GM20000 (cell line): Measurements from ENCODE around the gene EML6.
A peak's percentile ranks its signal among the peaks of the same experiment; 100 is the strongest.

Experiments
- DNase-seq: peaks from one replicate; pipeline ENCODE4 v3.0.0; 2012; ENCODE audit warnings: low spot score
- TF ChIP-seq, protein P1 (sequence below): IDR thresholded peaks from 2 replicates; pipeline ENCODE4 v1.5.1; 2012; ENCODE audit warnings: mild to moderate bottlenecking, control low read depth; ENCODE audit errors: extremely low read depth, missing control alignments

Gene EML6

DNA sequence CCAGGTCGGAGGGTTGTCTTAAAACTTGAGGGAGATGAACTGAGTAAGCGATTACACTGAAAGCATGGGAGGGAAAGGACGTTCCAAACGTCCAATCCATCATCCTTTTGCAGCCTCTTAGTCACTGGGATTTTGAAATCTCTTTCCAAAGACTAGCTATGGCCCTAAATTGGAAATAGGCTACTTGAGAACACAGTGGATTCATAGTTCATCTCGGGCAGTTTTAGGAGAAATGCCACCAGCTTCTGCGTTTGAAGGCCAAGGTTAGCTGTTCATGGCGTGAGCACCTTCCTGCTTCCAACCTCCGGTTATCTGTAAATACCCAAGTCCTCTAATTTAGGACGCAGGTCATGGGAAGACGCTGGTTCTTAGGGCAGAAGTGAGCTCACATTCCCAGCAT, 821 bp upstream of the EML6 start:
- no peak for DNase-seq
- TF ChIP-seq, protein P1, sequence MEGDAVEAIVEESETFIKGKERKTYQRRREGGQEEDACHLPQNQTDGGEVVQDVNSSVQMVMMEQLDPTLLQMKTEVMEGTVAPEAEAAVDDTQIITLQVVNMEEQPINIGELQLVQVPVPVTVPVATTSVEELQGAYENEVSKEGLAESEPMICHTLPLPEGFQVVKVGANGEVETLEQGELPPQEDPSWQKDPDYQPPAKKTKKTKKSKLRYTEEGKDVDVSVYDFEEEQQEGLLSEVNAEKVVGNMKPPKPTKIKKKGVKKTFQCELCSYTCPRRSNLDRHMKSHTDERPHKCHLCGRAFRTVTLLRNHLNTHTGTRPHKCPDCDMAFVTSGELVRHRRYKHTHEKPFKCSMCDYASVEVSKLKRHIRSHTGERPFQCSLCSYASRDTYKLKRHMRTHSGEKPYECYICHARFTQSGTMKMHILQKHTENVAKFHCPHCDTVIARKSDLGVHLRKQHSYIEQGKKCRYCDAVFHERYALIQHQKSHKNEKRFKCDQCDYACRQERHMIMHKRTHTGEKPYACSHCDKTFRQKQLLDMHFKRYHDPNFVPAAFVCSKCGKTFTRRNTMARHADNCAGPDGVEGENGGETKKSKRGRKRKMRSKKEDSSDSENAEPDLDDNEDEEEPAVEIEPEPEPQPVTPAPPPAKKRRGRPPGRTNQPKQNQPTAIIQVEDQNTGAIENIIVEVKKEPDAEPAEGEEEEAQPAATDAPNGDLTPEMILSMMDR = no peak

DNA sequence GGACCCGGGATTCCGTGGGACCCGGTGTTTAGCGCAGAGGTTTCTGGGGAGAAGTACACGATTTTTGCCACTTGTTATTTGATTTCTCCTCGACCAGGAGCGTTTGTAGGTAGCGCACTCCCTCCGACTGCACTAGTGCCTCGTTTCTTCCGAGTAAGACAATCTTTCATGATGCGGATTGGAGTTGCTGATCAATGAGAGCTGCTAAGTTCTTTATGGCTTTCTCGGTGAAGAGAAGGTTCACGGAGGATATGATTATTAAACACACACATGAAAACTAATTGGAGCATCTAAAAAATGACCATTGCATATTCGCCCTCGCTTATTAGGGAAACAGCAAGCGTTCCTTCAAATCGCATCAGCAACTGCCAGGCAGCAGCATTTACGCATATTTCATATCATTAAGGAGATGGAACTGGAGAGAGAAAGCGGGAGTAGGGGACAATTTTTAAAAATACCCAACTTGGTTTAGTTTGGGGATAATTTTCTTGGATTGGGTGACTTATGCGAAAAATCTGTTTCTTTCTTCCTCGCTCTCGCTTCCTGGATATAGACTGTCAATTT, 616 bp downstream of the EML6 start:
- DNase-seq = peak; percentile 45

DNA sequence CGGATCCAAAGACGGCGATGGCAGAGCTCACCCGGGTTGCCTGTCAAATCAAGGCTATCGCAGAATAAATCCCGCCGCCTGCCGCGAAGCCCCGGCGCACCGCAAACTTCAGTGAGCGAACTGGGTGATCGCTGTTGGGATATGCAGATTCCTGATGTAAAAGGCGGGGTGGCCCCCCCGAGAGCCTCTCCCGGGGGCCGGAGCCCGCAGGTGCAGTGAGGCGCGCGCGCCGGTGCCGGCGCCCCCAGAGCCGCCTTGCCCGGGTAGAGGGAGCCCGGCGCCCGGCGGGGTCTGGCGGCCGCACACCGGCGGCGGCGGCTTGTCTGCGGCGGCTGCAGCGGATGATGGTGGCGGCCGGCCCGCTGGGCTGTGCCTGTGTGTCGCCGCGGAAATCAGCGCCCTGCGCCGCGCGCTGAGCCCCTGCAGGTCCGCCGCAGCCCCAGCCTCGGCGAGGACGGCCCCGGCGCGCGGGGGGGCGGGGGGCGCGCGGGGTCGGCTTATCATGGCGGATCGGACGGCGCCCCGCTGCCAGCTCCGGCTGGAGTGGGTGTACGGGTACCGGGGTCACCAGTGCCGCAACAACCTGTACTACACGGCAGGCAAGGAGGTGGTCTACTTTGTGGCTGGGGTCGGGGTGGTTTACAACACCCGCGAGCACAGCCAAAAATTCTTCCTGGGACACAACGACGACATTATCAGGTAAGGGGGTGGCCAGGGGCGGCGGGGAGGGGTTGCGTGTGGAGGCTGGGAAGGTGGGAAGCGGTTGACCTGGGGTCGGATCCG, 1.3 kb downstream of the EML6 start:
- TF ChIP-seq, protein P1 = no peak
- peak; percentile 66 for DNase-seq

More for the DNA sequence above, 616 bp downstream of the EML6 start:
- TF ChIP-seq, protein P1 = no peak

DNA sequence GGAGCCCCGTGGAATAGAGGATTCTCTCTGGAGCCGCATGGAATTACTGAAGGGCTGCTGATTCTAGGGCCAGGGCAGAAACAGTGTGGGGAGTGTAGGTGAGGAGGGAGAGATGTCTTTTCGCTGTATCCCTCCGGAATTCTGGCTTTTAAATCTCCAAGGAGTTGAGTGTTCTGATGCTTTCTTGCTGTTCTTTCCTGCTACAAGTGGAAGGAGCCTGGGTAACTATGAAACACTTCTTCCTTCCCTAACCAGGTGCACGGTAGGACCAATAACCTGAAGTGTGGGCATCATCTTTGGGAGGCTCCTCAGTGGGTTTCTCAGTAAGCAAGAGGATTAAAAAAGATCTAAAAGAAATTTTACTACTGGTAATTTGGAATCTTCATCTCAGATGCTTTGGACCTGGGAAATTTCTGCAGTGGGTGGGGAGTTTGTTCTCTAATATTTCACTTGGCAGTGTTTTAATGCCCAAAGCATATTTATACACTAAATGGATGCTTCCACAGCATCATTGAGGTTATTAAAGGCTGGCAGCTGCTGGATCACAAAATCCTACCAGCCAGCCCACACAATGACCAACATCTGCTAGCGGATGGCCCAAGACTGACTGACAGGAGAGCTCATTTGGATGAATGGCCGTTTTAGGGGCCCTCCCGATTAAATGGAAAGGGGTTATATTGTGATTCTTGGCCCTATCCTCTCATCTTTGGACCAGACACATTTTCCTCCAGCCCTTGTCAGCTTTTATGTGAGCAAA, 2.1 kb downstream of the EML6 start:
- TF ChIP-seq, protein P1 = no peak
- DNase-seq = no peak

DNA sequence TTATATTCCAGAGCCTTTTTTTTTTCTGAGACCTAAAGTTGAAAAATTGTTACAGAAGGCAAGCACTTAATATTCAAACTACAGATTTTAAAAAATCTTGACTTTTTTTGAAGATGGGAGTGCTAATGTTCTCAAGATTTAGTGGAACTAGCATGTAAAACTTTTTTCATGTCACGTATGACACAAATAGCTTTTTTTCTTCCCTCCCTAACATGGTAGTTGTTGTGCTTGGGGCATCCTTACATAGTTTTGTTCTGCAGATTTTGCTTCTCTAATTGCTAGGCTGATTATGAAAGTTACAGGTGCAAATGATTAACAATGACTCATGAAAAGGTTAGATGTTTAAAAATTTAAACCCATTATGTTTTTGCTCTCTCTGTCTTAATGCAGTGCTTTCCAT, 3.0 kb downstream of the EML6 start:
- DNase-seq = no peak
- TF ChIP-seq, protein P1 = no peak

DNA sequence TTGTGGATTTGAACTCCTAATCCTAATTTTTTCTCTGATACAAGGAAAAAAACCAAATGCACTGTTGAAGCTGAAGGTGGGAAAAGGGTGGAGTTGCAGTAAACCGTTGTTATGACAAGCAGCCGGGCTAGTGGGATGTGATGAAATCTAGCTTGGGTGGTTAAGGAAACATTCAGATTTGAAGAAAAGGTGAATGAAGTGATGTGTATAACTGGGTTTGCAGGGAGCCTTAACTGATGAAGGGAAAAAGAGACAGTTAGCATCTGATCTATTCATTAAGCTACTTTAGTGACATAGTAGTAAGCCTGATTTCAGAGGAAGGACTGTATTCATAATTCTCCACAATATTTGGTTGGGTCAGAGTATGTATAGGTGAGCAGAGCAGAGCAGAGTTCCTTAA, 3.5 kb downstream of the EML6 start:
- DNase-seq = no peak
- TF ChIP-seq, protein P1 = no peak

DNA sequence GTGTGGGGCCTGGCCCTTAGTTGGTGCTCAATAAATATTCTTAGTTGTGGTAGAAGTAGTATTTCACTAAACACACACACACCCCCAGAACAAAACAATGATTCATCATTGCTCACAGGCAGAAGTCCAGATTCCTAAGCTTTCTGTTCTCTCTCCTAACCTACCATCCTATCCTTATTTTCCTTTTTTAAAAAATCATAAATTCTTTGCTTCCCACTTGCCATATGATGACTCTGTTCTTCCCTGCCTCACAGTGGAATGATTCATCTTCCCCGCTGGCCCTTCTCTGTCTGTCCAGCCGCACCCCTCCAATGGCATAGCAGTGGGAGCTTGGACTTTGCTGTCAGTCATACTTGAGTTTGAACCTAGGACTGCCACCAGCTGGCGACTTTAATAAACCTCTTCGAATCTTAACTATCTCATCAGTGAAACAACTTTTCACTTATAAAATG, 5.2 kb downstream of the EML6 start:
- TF ChIP-seq, protein P1 = no peak
- no peak for DNase-seq
